Activated CD4-positive, alpha-beta T cell treated with anti-CD3 and anti-CD28 coated beads, Interleukin-2, amount 50 U/mL, for 4 hours (primary cell): ENCODE measurements around the gene PTGR2.
"Not testable (repeated sequence)": the region's sequence is repeated elsewhere in the genome, so short reads cannot be mapped to it uniquely, and the experiment has no call there.

Experiments used
- DNase-seq, 2 experiments: peaks; one replicate each; pipeline ENCODE4 v3.0.0-alpha.2; 2020

The PTGR2 gene

DNA sequence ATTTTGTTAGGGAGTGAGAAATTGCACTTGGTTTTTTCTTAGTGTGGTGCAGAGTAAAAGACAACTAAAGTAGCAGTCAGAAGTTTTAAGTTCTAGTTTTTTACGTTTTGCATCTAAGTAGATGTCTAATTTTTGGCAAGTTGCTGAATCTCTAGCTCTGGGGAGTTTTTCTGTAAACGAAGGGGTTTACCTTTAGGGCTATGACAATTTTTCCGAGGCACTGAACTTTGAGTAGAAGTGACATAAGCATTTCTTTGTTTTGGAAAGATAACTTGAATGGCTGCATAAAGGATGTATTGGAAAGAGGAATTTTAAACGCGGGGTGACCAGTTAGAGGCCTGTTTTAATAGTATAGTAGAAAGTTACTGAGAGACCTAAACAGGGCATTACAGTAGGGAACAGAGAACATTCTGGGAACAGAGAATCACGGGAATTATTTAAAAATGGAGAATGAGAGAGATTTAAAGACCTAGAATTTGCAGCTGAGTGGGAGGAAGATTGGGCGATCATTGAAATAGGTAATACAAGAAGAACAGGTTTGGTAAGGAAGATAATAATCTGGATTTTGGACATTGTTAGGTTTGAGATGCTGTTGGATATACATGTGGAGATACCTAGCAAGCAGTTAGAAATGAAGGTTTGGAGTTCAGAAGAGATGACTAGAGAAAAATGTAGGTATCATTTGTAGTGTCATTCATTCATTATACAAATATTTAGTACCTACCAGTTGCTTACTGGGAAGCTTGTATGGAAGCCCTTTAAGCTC is 36.2 kb downstream of the PTGR2 start:
- DNase-seq, result no peak

DNA sequence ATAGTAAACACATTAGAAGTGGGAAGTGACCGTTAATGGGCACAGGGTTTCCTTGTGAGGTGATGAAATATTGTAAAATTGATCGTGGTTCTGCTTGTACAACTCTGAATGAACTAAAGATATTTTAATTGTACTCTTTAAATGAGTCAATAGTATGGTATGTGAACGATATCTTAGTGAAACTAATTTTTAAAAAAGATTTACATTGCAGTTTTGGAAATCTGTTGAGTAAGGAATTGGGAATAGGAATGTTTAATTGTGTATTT is 36.8 kb downstream of the PTGR2 start:
- no peak for DNase-seq

DNA sequence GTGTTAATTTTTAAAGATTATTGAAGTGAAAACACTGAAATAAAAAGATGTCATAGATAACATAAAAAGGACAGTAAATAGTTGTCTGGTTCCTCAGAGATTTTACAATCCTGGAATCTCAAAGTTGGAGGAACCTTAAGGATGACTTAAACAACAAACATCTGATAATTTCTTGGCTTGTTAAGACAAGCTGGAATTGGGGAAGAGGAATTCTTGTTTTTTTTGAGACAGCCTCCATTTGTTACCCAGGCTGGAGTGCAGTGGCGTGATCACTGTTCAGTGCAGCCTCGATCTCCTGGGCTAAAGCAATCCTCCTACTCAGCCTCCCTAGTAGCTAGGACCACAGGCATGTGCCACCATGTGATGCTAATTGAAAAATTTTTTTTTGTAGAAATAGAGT is 37.3 kb downstream of the PTGR2 start:
- no peak for DNase-seq

DNA sequence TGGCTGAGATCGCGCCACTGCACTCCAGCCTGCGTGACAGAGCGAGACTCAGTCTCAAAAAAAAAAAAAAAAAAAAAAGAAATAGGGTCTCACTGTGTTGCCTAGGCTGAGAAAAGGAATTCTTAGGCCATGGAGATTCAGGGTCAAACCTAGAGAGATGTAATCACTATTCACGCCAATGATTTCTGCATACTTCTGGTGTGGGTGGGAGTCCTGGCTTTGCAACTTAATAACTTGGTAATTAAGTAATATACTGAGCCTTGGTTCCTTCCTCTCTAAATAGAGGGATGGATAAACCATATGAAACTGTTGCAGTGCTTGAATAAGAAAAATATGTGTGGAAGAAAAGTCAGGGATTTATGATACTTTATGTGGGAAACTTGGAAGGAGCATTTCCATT is 37.7 kb downstream of the PTGR2 start:
- no peak for DNase-seq

DNA sequence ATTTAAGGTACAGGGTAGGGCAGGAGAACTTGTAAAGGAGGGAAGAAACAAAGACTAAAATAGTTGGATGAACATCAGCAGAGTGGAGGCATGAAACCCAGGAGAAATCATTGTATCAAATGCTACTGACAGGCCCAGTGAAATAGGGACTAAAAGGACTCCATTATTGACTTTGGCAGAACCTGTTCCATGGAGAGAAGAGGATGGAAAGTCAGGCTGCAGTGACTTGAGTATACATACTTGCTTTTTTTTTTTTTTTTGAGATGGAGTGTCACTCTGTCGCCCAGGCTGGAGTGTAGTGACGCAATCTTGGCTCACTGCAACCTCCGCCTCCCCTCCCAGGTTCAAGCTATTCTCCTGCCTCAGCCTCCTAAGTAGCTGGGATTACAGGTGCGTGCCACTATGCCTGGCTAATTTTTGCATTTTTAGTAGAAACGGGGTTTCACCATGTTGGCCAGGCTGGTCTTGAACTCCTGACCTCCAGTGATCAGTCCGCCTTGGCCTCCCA is 42.6 kb downstream of the PTGR2 start:
- DNase-seq, result not testable (repeated sequence)

DNA sequence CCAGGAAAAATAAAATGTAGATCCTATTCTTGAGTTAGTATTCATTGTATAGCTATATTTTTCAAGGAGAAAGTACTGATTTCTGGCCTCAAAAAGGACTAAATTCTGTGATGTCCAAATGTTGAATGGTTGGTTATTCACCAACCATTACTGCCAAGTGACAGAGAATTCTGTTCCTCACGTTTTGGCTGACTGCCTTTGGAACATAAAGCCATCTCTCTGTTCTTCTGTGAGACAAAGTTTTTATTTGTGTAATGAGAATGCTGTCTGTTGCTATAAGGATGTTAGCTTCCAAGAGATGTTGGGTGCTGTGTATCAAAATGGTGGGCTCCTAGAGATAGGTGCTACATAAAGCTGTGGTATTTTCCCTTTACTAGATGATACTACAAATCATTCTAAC is 44.3 kb downstream of the PTGR2 start:
- no peak for DNase-seq

DNA sequence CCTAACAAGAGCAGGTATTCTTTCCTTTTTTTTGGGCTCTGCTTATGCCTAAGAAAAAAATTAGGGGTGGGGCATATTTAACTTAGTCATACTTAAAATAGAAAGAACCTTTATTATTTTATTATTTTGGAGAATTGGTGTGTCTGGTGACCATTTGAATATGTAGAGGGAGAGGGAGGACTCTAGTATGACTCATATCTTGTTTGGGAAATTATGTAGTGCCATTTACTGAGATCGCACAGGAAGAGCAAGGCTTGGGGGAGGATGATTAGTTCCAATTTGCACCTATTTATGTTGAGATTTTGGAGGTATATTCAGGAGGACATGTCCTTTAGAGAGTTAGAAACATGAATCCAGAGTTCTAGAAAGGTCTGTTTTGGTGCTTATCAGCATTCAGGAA is 44.9 kb downstream of the PTGR2 start:
- DNase-seq, result no peak

DNA sequence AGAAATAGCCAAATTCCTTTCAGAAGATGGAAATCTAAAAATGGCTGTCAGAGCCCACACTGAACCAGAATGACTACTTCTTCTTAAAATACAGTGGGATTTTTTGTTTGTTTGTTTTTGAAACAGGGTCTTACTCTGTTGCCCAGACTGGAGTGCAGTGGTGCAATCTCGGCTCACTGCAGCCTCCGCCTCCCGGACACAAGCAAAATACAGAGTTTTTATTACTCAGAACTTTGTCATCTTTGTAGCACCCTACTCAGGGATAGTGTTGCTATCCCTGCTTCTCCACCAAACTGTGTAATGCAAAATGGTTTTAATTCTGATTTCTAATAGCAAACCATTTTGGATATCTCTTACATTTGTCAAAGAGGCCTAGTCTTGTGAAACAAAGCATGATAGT is 51.4 kb downstream of the PTGR2 start:
- DNase-seq, result no peak

DNA sequence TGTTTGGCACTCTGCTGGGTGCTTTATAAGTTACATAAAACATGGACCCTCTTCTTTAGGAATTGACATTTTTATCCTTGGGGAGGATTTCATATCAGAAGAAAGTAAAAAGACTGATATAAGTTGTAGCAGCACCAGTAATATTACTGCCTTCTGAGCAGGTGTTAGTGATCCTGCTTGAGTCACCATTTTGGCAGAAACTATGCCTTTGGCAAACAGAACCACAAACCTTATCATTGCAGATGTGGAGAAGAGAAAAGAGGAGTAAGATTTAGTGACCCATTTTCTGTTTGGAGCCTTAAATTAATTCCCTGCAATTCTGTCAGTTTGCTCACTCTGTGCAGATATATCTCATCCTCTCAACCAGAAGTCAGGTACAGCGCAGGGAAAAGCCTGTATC is 58.0 kb downstream of the PTGR2 start:
- no peak for DNase-seq

DNA sequence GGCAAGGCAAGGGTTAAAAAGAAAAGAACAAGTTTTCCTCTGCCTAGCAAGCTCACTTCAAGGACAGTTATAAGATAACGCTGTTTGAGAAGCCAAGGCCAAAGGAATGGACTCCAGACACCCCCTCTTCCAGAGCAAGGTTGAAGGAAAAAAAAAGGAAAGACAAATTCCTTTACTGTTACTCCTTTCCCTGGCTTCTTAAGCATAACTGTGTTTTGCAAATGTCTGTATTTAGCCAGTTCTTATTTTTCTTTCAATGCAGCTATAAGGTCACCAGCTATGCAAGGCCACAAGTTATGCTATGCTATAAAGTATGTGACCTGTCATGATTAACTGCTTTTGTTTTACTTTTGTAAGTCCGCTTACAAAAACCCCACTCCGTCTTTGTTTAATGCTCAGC is 61.6 kb downstream of the PTGR2 start:
- no peak for DNase-seq

DNA sequence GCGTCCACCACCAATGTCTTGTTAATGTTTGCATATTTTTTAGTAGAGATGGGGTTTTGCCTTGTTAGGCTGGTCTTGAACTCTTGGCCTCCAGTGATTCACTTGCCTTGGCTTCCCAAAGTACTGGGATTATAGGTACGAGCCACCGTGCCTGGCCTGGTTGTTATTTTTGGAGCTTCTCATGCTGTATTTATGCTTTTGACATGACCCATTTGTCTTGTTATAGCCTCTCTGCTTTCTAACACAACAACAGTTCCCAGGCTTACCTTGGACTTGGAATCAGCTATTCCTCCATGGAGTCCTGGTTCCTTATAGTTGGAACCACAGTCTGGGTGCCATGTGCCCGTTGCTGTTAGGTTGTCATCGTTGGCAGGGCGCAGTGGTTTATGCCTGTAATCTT is 64.7 kb downstream of the PTGR2 start:
- no peak for DNase-seq

DNA sequence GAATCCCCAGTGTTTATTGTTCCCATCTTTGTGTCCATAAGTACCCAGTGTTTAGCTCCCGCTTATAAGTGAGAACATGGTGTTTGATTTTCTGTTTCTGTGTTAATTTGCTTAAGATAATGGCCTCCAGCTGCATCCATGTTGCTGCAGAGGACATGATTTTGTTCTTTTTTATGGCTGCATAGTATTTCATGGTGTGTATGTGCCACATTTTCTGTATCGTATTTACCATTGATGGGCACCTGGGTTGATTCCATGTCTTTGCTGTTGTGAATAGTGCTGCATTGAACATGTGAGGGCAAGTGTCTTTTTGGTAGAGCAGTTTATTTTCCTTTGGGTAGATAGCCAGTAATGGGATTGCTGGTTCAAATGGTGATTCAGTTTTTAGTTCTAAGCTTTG is 67.8 kb downstream of the PTGR2 start:
- DNase-seq, result not testable (repeated sequence)

DNA sequence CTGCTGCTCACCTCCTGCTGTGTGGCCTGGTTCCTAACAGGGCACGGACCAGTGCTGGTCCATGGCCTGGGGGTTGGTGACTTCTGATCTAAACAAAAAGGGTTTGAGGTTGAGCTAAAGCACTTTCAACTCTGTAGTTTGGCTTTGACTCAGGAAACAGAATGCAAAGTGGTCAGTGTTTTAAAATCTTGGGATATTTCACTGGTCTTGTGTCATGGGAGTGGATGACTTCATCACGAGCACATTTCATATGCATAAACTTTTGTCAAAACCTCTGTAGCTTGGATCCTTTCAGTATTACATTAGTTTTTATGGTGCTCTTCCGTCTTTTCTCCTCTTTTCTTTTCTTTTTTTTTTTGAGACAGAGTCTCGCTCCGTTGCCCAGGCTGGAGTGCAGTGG is 72.7 kb downstream of the PTGR2 start:
- no peak for DNase-seq
